Retina (tissue), 1 donor: ENCODE measurements around the gene OTOS.

Experiments used
- DNase-seq: peaks from one replicate; pipeline ENCODE4 v3.0.0-alpha.2; 2016

OTOS gene

GRCh38 chr2:240135706-240136012 is 4.8 kb downstream of the OTOS start:
- no peak for DNase-seq

- DNase-seq: no peak
These were observed 5.4 kb downstream of the OTOS start for GRCh38 chr2:240134956-240135520.

GRCh38 chr2:240134466-240134865 is 6.0 kb downstream of the OTOS start:
- no peak for DNase-seq

GRCh38 chr2:240133401-240133800 is 7.1 kb downstream of the OTOS start:
- DNase-seq: no peak

GRCh38 chr2:240132651-240132980 is 7.8 kb downstream of the OTOS start:
- no peak for DNase-seq

- DNase-seq: no peak
These were observed 8.4 kb downstream of the OTOS start for GRCh38 chr2:240131941-240132650.

GRCh38 chr2:240131296-240131695 is 9.2 kb downstream of the OTOS start:
- DNase-seq: no peak

- no peak for DNase-seq
These were observed 9.9 kb downstream of the OTOS start for GRCh38 chr2:240130393-240131195.

- DNase-seq: no peak
These were observed 10.6 kb downstream of the OTOS start for GRCh38 chr2:240129731-240130392.

- DNase-seq: no peak
These were observed 11.1 kb downstream of the OTOS start for GRCh38 chr2:240129311-240129710.

- DNase-seq: no peak
These were observed 11.8 kb downstream of the OTOS start for GRCh38 chr2:240128608-240129145.

- DNase-seq: no peak
These were observed 12.4 kb downstream of the OTOS start for GRCh38 chr2:240127911-240128607.

- DNase-seq: no peak
These were observed 13.2 kb downstream of the OTOS start for GRCh38 chr2:240127191-240127750.

- DNase-seq: no peak
These were observed 13.7 kb downstream of the OTOS start for GRCh38 chr2:240126731-240127130.

- DNase-seq: no peak
These were observed 14.7 kb downstream of the OTOS start for GRCh38 chr2:240125742-240126141.

GRCh38 chr2:240124651-240125030 is 15.8 kb downstream of the OTOS start:
- DNase-seq: no peak

- DNase-seq: no peak
These were observed 16.4 kb downstream of the OTOS start for GRCh38 chr2:240123821-240124650.

GRCh38 chr2:240121675-240122074 is 18.8 kb downstream of the OTOS start:
- no peak for DNase-seq

- DNase-seq: no peak
These were observed 19.3 kb downstream of the OTOS start for GRCh38 chr2:240121190-240121589.

- DNase-seq: no peak
These were observed 26.2 kb downstream of the OTOS start for GRCh38 chr2:240114233-240114632.

GRCh38 chr2:240112914-240113690 is 27.4 kb downstream of the OTOS start:
- no peak for DNase-seq
